Gastroesophageal sphincter (tissue), 3 donors: Measurements from ENCODE around the gene RIPK4.

Experiments
- POLR2A ChIP-seq, 2 donors: fragments of 450-650 bp; IDR thresholded peaks; one replicate each; pipeline ENCODE4 v1.6.1; 2017; ENCODE audit warnings: antibody characterized with exemption in 2 of 2, mild to moderate bottlenecking in 2 of 2, moderate library complexity in 1 of 2
- TF ChIP-seq, protein P1 (sequence below), 4 experiments: fragments of 200-600 bp in 2 of 4; fragments of 450-650 bp in 2 of 4; sonication (generic) in 1 of 4; IDR thresholded peaks; one replicate each; pipeline ENCODE4 v1.5.1; 2017 to 2019; ENCODE audit warnings: antibody characterized with exemption in 4 of 4, mild to moderate bottlenecking in 2 of 4, moderate library complexity in 2 of 4

DNA sequence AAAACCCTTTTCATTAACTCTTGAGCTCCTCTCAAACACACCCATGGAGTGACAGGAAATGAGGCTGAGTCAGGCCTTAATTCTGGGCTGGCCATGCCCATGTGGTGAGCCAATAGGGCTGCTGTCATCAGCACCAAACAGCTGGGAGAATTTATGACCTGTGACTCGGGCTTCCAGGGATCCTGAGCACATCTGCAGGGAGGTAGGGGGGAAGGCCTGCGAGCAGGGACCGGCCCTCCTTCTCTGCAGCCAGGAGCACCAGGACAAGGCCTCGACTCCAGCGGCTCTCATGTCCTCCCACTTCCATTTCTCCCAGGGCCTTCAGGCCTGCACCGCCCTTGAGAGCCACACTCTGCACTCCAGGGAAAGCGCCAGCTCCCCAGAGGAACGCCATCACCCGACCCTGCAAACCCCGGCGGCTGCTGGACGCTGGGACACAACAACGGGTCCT, 14.6 kb downstream of the RIPK4 start:
- TF ChIP-seq POLR2A (IDR thresholded peaks at IDR 0.05), result no peak
- TF ChIP-seq, protein P1, sequence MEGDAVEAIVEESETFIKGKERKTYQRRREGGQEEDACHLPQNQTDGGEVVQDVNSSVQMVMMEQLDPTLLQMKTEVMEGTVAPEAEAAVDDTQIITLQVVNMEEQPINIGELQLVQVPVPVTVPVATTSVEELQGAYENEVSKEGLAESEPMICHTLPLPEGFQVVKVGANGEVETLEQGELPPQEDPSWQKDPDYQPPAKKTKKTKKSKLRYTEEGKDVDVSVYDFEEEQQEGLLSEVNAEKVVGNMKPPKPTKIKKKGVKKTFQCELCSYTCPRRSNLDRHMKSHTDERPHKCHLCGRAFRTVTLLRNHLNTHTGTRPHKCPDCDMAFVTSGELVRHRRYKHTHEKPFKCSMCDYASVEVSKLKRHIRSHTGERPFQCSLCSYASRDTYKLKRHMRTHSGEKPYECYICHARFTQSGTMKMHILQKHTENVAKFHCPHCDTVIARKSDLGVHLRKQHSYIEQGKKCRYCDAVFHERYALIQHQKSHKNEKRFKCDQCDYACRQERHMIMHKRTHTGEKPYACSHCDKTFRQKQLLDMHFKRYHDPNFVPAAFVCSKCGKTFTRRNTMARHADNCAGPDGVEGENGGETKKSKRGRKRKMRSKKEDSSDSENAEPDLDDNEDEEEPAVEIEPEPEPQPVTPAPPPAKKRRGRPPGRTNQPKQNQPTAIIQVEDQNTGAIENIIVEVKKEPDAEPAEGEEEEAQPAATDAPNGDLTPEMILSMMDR (IDR thresholded peaks at IDR 0.05), result no peak
